Stimulated activated CD8-positive, alpha-beta memory T cell treated with anti-CD3 and anti-CD28 coated beads, Interleukin-7, amount 100 ng/mL, for 1 hour (primary cell): ENCODE results near the gene HIC2.
"Not testable (repeated sequence)": the region's sequence is repeated elsewhere in the genome, so short reads cannot be mapped to it uniquely, and the experiment has no call there.

Experiments used
- DNase-seq, 2 donors: peaks; one replicate each; pipeline ENCODE4 v3.0.0-alpha.2; 2020; ENCODE audit warnings: low read depth in 2 of 2

The HIC2 gene

DNA sequence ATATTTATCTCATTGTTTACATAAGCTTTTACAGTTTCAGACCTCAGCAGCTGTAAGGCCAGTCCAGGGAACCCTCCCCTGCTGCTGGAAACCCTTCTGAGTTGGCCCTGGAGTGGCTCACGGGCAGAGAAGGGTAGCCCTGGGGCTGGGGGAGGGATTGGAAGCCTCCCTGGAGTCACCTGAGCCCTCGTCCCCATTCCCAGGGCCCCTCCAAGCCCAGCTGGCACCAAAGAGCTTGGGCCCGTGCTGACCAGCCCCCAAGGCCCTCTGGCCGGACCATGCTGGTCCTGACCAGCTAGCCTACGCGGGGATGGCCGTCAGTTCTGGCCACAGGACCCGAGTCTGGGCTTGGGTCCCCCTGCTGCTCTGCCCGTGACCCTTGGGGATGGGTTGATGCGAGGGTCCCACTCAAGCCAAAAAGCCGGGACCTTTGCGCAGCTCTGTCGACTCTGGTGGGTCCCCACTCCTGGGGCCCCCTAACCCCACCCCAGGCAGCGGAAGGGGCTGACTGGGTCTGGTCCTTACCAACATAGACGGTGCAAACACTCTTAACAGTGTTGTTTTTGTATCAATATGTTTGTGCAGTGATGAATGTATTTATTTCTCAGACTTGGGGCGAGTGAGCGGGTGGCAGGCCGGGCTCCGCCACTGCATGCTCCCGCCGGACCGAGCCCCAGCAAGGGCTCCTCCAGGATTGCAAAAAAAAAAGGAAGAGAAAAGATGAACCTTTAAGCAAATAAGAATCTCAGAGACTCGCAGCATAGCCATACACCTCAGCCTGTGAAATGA, 32.6 kb downstream of the HIC2 start:
- DNase-seq, result no peak

DNA sequence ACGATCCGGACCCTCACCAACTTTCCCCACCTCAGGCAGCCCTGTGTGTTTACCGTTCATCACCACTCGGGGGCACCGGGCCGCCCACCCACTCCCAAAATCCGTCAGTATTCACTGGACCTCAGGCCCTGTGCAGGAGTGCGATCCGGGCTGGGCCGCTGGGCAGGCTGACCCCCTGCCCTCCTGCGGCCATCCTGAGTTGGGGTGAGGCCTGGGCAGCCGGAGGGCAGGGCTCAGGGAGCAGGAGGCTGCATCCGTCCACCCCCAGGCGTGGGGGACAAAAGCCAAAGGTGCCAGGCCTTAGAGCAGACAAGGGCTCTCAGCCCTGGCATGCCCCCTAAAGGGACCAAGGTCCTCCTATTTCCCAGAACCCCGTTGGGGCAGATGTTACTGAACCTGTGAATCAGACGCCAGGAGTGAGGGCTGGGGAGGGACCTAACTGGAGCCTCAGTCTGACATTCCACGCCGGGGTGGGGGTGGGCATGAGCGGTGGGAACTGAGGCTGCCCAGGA, 33.2 kb downstream of the HIC2 start:
- DNase-seq, result no peak

DNA sequence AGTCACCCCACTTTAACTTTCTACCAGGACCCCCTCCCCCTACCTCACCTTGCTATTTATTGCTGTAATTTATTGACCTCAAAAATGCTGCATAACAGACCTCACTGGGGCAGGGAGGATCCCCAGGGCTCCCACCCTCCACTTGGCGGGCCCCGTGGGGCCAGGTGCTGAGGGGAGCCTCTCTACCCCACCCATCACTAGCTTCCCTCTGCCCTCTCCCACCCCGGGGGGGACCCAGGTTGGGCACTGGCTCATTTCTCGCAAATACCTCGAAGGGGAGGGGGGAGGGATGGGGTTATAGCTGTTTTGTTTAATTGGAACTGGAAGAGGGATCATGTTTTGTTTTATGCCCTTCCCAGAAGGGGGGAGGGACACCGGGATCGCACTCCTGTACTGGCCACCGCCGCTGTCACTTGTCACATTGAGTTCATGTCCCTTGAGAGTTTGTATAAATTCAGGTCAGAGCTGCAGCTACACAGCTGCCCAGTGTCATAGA, 33.7 kb downstream of the HIC2 start:
- no peak for DNase-seq

DNA sequence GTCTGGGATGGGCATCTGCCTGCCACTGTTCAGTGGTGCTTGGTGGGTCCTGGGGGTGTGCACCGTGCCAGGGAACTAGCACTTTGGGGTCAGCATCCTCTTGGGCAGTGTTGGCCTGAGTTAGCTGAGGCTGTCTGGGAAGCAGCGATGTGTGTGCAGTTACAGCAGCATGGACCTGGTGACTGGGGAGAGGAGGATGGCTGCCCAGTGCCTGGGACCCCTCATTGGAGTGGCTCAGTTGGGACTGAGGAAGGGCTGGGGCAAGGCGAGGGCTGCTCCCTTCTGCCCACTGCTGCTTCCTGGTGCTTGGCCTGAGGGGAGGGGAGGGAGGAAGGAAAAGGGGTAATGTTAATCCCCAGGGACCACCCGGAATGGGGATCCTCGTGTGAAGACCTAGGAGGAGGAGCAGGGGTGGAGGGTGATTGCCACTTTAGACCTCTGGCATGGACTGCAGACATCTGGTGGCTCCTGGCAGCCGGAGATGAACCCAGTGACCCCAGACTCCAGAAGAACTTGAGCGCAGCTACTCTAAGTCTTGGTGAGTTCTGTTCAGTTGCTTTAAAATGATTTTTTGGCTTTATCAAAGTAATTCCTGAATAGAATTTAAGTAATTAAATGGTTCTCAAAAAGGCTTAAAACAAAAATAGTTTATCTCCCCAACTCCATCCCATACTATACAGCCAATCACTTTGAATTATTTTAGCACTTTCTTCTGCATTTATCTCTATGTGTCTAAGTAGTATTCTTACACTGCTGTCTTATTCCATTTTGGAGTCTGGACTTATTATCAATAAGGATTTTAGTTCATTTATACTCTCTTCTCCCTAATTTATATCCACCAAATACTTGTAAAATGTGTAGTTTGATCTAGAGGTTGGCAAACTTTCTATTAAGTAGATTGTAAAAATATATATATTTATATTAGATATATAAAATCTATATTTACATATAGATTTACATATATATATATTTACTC, 34.7 kb downstream of the HIC2 start:
- DNase-seq, result no peak

- not testable (repeated sequence) for DNase-seq
Observed at GRCh38 chr22:21452666-21453065, 35.5 kb downstream of the HIC2 start.

- not testable (repeated sequence) for DNase-seq
Observed at GRCh38 chr22:21454998-21455333, 37.8 kb downstream of the HIC2 start.

- DNase-seq, result no peak
Observed at GRCh38 chr22:21455334-21456089, 38.3 kb downstream of the HIC2 start.

- DNase-seq, result no peak
Observed at GRCh38 chr22:21457023-21457787, 40.0 kb downstream of the HIC2 start.

- DNase-seq, result not testable (repeated sequence)
Observed at GRCh38 chr22:21462672-21463071, 45.5 kb downstream of the HIC2 start.

GRCh38 chr22:21467337-21468193, 50.4 kb downstream of the HIC2 start, which contains the start of gene TMEM191C:
Gene TMEM191C, plus strand, starts transcription at chr22:21467387. Its CDS starts 73 bp downstream, at chr22:21467460.
- DNase-seq, result not testable (repeated sequence)

GRCh38 chr22:21468194-21469096, 51.3 kb downstream of the HIC2 start:
- peak; percentile 73 to 85 for DNase-seq

DNA sequence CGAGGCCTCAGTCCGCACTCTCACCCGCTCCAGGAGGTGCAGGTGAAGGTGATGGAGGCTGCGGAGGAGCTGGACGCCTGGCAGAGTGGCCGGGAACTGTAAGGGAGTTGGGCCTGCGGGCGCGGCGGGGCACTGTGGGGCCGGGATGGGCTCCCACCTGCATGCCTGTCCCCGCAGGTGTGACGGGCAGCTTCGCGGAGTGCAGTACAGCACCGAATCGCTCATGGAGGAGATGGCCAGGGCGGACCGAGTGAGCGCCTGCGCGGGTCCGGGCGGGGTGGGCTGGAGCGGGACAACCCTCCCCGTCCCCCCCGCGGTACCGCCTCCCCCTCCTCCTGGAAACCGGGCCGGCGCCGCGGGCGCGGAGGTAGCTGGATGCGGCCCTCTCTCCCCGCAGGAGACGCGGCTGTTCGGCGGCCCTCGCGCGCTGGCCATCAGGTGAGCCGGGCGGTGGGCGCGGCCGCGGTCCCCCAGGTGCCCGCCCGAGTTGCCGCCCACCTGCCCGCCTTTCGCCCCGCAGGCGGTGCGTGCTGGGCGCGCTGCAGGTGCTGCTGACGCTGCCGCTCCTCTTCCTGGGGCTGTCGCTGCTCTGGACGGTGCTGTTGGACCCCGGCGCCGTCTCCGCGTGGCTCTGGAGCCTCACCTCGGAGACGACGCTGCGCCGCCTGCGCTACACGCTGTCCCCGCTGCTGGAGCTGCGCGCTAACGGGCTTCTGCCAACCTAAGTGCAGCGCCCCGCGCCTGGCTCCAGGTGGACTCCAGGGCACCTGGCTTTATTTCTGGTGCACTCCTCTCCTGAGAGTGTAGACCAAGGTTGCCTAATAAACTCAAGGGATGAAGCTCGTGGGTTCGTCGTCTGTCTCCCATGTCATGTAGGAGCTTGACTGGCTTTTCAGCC, 52.2 kb downstream of the HIC2 start:
- DNase-seq, result not testable (repeated sequence)

DNA sequence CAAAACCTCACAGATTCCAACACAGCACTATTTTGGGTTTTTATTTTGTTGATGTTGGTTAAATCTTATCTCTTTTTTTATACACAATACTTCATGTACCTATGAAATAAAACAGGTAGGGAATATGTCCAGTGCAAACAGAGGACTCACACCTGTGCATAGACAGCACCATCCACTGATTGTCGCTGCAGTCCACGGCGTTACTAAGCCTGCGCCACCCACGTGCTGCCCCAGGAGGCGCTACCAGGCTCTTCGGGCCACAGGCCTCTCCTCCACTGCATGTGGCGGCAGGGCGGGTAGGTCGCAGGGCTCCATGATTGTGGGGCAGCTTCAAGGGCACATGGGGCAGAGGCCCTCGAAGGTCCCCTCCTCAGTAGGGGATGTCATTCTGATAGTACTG, 55.8 kb downstream of the HIC2 start:
- DNase-seq, result not testable (repeated sequence)

DNA sequence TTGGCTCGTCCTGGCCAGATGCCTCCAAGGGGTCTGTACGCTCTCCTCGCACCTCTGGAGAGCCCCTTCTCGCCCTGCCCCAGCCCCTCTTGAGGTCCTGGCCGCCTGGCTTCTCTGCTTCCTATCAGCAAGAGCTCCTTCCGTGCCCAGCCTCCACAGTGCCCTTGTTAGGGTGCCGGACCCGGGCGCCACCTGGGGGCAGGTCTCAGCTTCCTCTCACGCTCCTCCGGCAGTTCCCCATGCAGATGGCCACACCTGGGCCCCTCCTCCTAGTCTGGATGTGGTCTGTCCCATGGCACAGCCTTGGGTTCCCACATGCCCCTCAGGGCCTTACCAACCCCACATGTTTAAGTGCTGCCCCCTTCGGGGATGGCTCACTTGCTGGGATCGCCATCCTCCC, 56.5 kb downstream of the HIC2 start:
- DNase-seq, result not testable (repeated sequence)

DNA sequence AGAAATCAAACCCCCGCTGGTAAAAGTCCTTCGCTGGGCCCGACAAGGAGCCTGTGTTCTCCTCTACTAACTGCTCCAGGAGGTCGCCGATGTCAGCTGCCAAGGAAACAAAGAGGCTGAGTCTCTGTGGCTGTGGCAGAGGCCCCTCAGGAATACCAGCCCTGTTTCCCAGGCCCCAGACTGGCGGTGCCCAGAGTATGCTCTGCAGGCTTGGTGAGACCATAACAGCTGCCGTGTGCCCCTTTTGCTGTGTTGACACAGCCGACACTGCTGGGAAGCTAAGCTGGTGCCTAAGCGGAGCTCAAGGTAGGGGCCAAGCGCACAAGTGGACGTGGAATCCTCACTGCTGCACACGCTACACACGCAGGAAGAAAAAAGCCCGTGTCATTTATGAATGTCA, 66.9 kb downstream of the HIC2 start:
- DNase-seq, result not testable (repeated sequence)

GRCh38 chr22:21487723-21488122, 70.6 kb downstream of the HIC2 start:
- DNase-seq, result not testable (repeated sequence)

- DNase-seq, result not testable (repeated sequence)
Observed at GRCh38 chr22:21489149-21489680, 72.0 kb downstream of the HIC2 start.
